WERI-Rb-1 (cell line): Measurements from ENCODE around the gene LAMA4.

Experiments
- DNase-seq: peaks from one replicate; pipeline ENCODE4 v3.0.0-alpha.2; 2020
- H3K27ac ChIP-seq: fragments of 250-450 bp; sonication (Bioruptor Pico); 2 replicates; pipeline ENCODE4 v1.5.1; 2020; ENCODE audit warnings: mild to moderate bottlenecking, moderate library complexity
- H3K27me3 ChIP-seq: fragments of 250-450 bp; sonication (Bioruptor Pico); 2 replicates; pipeline ENCODE4 v1.5.1; 2021; ENCODE audit warnings: mild to moderate bottlenecking, low read depth, moderate library complexity; ENCODE audit not compliant: insufficient read depth, severe bottlenecking
- H3K36me3 ChIP-seq: fragments of 250-450 bp; sonication (Bioruptor Pico); 2 replicates; pipeline ENCODE4 v1.5.1; 2020; ENCODE audit warnings: mild to moderate bottlenecking, moderate library complexity
- H3K4me3 ChIP-seq: 2 replicates; pipeline ENCODE4 v1.5.1; 2011; ENCODE audit warnings: low read depth, mild to moderate bottlenecking, control low read depth, low read length
- H3K9me3 ChIP-seq: fragments of 250-450 bp; sonication (Bioruptor Pico); 2 replicates; pipeline ENCODE4 v1.5.1; 2021; ENCODE audit warnings: mild to moderate bottlenecking, moderate library complexity; ENCODE audit not compliant: severe bottlenecking
- TF ChIP-seq, protein P1 (sequence below): IDR thresholded peaks from 2 replicates; pipeline ENCODE4 v1.5.1; 2011; ENCODE audit warnings: low read depth, mild to moderate bottlenecking, control low read depth, inconsistent platforms, low read length

LAMA4 gene

DNA sequence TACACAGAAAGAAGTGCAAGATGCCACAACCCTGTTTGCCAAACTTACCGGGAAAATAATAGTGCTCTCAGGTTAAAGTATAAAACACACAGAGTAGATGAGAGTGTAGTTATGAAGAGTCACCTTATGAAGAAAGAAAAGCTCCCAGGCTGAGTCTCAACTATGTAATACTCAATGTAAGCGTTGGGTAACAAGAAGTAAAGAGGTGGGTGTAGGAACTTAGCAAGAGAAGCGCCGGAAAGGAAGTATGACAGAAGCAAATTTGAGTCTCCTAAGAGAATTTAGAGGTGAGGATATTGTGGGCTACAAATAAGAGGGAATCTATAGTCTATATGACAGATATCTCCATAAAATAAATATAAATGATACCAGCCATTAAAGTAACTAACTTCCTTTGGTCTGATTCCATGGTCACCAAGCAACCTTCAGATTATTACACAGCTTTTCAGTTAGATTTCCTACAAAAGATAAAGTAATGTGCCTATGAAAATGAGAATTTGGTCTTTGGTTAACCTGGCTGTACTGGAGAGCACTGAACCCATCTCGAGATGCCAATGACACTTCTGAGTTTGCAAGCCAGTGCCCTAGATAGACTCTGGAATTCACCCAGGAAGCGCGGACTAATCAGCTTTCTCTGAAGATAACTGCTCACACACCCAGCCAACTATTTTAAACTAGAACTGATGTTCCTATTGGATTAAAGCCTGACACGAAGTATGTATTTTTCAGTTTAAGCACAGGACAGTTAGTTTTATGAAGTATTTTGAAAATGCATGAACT, 168.9 kb downstream of the LAMA4 start:
- TF ChIP-seq, protein P1, sequence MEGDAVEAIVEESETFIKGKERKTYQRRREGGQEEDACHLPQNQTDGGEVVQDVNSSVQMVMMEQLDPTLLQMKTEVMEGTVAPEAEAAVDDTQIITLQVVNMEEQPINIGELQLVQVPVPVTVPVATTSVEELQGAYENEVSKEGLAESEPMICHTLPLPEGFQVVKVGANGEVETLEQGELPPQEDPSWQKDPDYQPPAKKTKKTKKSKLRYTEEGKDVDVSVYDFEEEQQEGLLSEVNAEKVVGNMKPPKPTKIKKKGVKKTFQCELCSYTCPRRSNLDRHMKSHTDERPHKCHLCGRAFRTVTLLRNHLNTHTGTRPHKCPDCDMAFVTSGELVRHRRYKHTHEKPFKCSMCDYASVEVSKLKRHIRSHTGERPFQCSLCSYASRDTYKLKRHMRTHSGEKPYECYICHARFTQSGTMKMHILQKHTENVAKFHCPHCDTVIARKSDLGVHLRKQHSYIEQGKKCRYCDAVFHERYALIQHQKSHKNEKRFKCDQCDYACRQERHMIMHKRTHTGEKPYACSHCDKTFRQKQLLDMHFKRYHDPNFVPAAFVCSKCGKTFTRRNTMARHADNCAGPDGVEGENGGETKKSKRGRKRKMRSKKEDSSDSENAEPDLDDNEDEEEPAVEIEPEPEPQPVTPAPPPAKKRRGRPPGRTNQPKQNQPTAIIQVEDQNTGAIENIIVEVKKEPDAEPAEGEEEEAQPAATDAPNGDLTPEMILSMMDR, result no peak
- H3K27ac ChIP-seq, result no peak overlapping the region
- H3K9me3 ChIP-seq, result no peaks in the 10 kb centered on the region
- no peak for DNase-seq
- H3K27me3 ChIP-seq, result no peaks in the 10 kb centered on the region
- H3K36me3 ChIP-seq, result peaks cover 7% of the 10 kb centered on the region
- no peak overlapping the region for H3K4me3 ChIP-seq

DNA sequence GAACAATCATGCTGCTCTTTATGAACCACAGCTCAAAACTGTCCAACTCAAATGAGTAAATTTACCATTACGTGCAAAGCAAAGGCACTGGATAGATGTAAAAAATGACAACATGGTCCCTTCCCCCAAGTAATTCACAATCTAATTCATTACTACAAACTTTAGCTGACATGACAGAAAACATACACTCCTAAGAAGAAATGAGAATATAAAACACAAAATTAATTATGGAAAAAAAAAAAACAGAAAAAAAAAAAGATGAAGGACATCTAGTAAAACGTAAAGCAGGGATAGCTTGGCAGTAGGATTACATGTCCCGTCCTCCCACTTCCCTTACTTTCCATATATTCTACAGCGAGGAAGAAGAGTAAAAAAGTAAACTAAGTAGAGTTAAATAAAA, 172.8 kb downstream of the LAMA4 start:
- Histone ChIP-seq H3K27ac (no peak overlapping the region), H3K9me3 (no peaks in the 10 kb centered on the region), H3K27me3 (no peaks in the 10 kb centered on the region), H3K36me3 (peaks cover 9% of the 10 kb centered on the region), H3K4me3 (no peak overlapping the region)
- TF ChIP-seq, protein P1, result no peak
- DNase-seq, result no peak

DNA sequence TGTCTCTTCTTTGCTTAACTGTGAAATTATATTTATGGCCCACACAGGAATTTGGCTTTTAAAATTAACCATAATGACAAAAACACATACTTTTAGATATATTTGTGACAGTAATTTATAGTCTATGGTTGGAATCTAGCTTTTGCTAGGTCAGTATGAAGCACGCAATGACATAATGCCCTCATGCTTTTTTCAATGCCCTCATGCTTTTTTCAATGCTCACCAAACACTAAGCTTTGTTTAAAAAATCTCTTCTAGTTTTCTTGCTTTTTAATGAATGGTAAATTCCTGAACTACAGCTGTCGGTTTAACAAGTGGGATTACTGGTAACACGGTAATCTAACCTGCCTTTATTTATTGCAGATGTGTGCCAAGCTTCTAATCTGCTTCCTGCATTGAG, 187.8 kb downstream of the LAMA4 start:
- no peak overlapping the region for H3K27ac ChIP-seq
- H3K9me3 ChIP-seq, result no peaks in the 10 kb centered on the region
- no peaks in the 10 kb centered on the region for H3K27me3 ChIP-seq
- DNase-seq, result no peak
- H3K36me3 ChIP-seq, result no peaks in the 10 kb centered on the region; the same call in none of the 2 replicates
- TF ChIP-seq, protein P1, result no peak
- no peak overlapping the region for H3K4me3 ChIP-seq

DNA sequence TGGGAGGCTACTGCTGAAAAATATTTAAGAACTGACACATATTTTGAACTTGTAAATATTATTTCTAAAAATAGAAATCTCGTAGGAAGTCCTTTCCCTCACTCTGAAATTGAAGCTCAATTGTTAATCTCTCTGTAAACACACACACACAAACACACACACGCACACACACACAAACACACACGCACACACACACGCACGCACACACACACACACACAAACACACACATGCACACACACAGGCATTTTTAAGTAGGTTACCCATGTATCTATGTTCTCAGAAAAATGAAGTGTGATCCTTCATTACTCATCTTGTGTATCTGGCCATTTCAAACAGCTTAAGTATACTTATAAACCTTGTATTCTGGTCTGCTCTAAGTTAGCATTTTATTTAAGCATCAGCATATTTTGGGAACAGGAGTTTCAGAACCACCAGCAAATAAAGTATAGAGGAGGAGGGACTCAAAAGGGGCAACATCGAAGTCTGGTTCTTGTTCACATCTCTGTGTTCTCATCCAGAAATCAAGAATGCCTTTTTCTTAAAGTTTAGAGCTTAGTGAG, 188.9 kb downstream of the LAMA4 start:
- H3K27me3 ChIP-seq, result no peaks in the 10 kb centered on the region
- H3K9me3 ChIP-seq, result no peaks in the 10 kb centered on the region
- no peak overlapping the region for H3K4me3 ChIP-seq
- H3K36me3 ChIP-seq, result no peaks in the 10 kb centered on the region; the same call in 1 of the 2 replicates
- TF ChIP-seq, protein P1, result no peak
- DNase-seq, result no peak
- H3K27ac ChIP-seq, result no peak overlapping the region

DNA sequence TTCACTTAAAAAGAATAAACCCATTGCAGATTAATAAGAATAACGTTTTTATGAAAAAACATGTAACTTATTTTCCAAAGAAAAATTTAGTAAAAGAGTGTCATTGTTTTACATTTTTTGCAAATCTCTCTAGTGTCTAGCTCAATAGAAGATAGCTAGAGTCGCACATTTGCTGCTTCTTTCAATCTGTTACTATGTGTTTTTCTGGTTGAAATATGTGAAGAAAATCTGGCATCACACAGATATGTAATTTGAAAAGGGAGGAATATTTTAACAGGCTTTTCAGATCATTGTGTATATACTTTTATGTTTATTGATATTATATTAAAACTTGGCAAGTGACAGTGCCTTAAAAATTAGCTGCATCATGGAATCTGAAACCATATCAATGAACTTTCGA, 191.4 kb downstream of the LAMA4 start:
- Histone ChIP-seq H3K4me3 (no peak overlapping the region), H3K27ac (no peak overlapping the region), H3K27me3 (no peaks in the 10 kb centered on the region), H3K9me3 (no peaks in the 10 kb centered on the region), H3K36me3 (no peaks in the 10 kb centered on the region)
- TF ChIP-seq, protein P1, result no peak
- DNase-seq, result no peak
